Suprapubic skin (tissue), 4 donors: Measurements from ENCODE around the gene TBCB. TPM values are rescaled to one million over a fixed set of nuclear protein-coding genes. Genes with fewer than 3 reads are reported as not detected.
A peak's percentile ranks its signal among the peaks of the same experiment; 100 is the strongest.

Source experiments
- DNase-seq, 2 donors: peaks; one replicate each; pipeline ENCODE4 v3.0.0-alpha.2; 2019; ENCODE audit warnings: low spot score in 2 of 2
- H3K27ac ChIP-seq: fragments of 200-600 bp; sonication (generic); one replicate; pipeline ENCODE4 v1.5.1; 2019
- H3K27me3 ChIP-seq: fragments of 200-600 bp; sonication (generic); one replicate; pipeline ENCODE4 v1.5.1; 2019
- H3K36me3 ChIP-seq: fragments of 200-600 bp; sonication (generic); one replicate; pipeline ENCODE4 v1.5.1; 2019
- H3K4me1 ChIP-seq: fragments of 200-600 bp; sonication (generic); one replicate; pipeline ENCODE4 v1.5.1; 2019
- H3K4me3 ChIP-seq: fragments of 200-600 bp; sonication (generic); one replicate; pipeline ENCODE4 v1.5.1; 2019; ENCODE audit warnings: mild to moderate bottlenecking
- H3K9me3 ChIP-seq: fragments of 200-600 bp; sonication (generic); one replicate; pipeline ENCODE4 v1.5.1; 2019
- EP300 ChIP-seq: sonication (generic); formaldehyde crosslinking; IDR thresholded peaks from one replicate; pipeline ENCODE4 v1.6.1; 2017; ENCODE audit warnings: antibody characterized with exemption
- POLR2A ChIP-seq, 2 donors: fragments of 450-650 bp; IDR thresholded peaks; one replicate each; pipeline ENCODE4 v1.6.1; 2017; ENCODE audit warnings: antibody characterized with exemption in 2 of 2, mild to moderate bottlenecking in 2 of 2, moderate library complexity in 2 of 2
- POLR2AphosphoS5 ChIP-seq, 3 donors: sonication (generic); formaldehyde crosslinking; IDR thresholded peaks; one replicate each; pipeline ENCODE4 v1.6.1; 2017; ENCODE audit warnings: antibody characterized with exemption in 3 of 3
- WGBS: methylation state at CpG from one replicate; pipeline ENCODE4 v1.1.5; 2018; 5-methylcytosine and 5-hydroxymethylcytosine counted together
- total RNA-seq, 4 donors: library from RNA; depleted of rRNA; stranded (reverse); fragments of >200 nt; gene quantifications; one replicate each; pipeline ENCODE4 v1.1.0, GENCODE V29; 2016
- TF ChIP-seq, protein P1 (sequence below), 2 donors: fragments of 200-600 bp in 1 of 2; fragments of 450-650 bp in 1 of 2; sonication (generic) in 1 of 2; IDR thresholded peaks; one replicate each; pipeline ENCODE4 v1.5.1; 2016 to 2019; ENCODE audit warnings: antibody characterized with exemption in 2 of 2, mild to moderate bottlenecking in 1 of 2, moderate library complexity in 1 of 2

The TBCB gene
- total RNA-seq, 4 donors from 2014 or later, result 63.2 to 117 (median 90.5) TPM

DNA sequence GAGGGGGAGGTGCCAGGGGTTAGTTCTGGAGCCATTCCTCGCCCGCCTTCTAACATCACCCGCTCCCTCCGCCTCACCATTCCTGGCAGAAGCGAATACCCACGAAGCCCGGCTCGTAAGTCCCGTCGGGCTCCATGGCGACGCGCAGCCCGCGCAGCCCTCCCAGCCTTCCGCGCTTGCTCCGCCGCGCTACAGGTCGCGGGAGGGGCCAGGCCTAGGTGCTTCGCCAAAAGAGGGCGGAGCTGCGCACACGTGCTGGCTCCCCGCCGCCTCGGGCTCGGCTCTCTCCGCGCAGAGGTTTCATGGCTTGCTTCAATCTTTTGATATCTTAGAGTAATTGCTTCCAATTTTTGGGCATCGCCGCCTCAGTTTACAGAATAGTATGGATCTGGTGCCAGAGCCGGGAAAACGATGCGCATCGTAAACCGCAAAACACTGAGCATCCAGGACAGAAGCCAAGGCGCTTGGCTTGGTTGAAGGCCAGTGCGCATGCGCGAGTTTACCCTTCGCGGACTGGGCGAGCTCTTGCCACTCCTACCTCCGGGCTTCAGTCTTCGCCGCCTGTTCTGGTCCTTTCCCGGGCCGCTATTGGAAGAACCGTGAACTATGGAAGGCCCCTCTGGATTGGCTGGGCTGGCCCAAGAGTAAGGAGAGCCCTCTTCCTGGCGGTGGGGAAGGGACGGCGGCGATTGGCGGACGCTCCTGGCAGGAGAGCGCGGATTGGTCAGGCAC lies 381 bp upstream of the TBCB start, which contains the start of gene POLR2I:
Gene POLR2I, minus strand, starts transcription at position 155 of the 732 bp plus-strand sequence. Its CDS starts 19 bp downstream, at position 136.
- WGBS, result 0% methylated on average over 25 of the region's 60 CpGs
- DNase-seq, result peak; percentile 100
- Histone ChIP-seq H3K36me3 (peaks cover 39% of the 10 kb centered on the region), H3K9me3 (no peaks in the 10 kb centered on the region), H3K4me1 (peaks cover 38% of the 10 kb centered on the region), H3K27me3 (no peaks in the 10 kb centered on the region), H3K27ac (peak within 1 kb of the TSS; percentile 90), H3K4me3 (peak within 1 kb of the TSS; percentile 80)
- TF ChIP-seq POLR2AphosphoS5 (IDR thresholded peaks at IDR 0.05) (peak in 2 of 3 donors; percentile 70 to 96), POLR2A (IDR thresholded peaks at IDR 0.05) (peak in 1 of 2 donors; percentile 27), EP300 (no peak)
- TF ChIP-seq, protein P1, sequence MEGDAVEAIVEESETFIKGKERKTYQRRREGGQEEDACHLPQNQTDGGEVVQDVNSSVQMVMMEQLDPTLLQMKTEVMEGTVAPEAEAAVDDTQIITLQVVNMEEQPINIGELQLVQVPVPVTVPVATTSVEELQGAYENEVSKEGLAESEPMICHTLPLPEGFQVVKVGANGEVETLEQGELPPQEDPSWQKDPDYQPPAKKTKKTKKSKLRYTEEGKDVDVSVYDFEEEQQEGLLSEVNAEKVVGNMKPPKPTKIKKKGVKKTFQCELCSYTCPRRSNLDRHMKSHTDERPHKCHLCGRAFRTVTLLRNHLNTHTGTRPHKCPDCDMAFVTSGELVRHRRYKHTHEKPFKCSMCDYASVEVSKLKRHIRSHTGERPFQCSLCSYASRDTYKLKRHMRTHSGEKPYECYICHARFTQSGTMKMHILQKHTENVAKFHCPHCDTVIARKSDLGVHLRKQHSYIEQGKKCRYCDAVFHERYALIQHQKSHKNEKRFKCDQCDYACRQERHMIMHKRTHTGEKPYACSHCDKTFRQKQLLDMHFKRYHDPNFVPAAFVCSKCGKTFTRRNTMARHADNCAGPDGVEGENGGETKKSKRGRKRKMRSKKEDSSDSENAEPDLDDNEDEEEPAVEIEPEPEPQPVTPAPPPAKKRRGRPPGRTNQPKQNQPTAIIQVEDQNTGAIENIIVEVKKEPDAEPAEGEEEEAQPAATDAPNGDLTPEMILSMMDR (IDR thresholded peaks at IDR 0.05), result no peak

- Histone ChIP-seq H3K36me3 (peaks cover 41% of the 10 kb centered on the region), H3K4me3 (peak overlapping the region; percentile 80), H3K27me3 (no peaks in the 10 kb centered on the region), H3K9me3 (no peaks in the 10 kb centered on the region), H3K27ac (no peak overlapping the region), H3K4me1 (peaks cover 38% of the 10 kb centered on the region)
- 82% methylated on average over 1 of the region's 1 CpG for WGBS
- no peak for DNase-seq
- no peak for TF ChIP-seq POLR2AphosphoS5 (IDR thresholded peaks at IDR 0.05)
Measured at GRCh38 chr19:36116344-36116637, 1.0 kb downstream of the TBCB start.

DNA sequence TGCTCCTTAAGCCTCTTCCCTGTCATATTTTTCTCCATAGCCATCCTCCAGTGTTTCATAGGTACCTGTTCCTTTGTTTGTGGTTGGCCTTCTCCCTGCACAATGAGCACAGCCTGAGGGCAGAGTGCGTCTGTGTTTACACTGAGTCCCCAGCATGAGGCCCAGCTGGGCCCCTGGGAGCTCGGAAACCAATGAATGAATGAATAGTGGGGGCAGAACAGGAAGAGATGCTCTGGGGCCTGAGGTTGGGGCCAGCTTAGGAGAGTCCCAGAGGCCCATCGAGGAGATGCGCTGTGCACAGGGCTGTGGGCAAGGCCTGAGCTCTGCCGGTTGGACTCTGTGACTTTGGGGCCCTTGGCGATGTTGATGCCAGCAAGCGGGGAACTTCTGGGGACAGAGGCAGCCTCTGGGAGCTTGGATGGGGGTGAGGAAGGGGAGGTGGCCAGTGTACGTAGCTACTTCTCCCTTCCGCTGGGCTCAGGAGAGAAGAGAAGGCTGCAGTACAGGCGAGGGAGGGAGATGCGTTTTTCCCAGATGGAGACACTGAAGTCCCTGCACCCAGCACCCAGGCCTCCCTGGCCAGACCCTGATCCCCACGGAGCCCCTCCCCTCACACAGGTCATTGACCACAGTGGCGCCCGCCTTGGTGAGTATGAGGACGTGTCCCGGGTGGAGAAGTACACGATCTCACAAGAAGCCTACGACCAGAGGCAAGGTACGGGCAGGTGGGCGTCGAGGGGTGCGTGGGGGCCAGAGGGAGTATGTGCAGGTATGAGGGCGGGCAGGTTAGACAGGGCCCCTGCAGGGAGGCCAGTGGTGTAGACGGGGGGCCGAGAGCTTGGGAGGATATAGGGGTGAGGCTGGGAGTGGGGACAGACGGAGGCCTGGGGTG lies 5.1 kb downstream of the TBCB start:
- Histone ChIP-seq H3K4me3 (no peak overlapping the region), H3K9me3 (no peaks in the 10 kb centered on the region), H3K36me3 (peaks cover 62% of the 10 kb centered on the region), H3K4me1 (peaks cover 19% of the 10 kb centered on the region), H3K27me3 (no peaks in the 10 kb centered on the region), H3K27ac (no peak overlapping the region)
- no peak for DNase-seq
- WGBS, result 89% methylated on average over 26 of the region's 26 CpGs
- TF ChIP-seq EP300 (no peak), POLR2A (IDR thresholded peaks at IDR 0.05) (no peak), POLR2AphosphoS5 (IDR thresholded peaks at IDR 0.05) (no peak)
- TF ChIP-seq, protein P1 (IDR thresholded peaks at IDR 0.05), result no peak

GRCh38 chr19:36120984-36121358 lies 5.7 kb downstream of the TBCB start:
- Histone ChIP-seq H3K9me3 (no peaks in the 10 kb centered on the region), H3K27ac (no peak overlapping the region), H3K36me3 (peaks cover 69% of the 10 kb centered on the region), H3K4me1 (peaks cover 15% of the 10 kb centered on the region), H3K27me3 (no peaks in the 10 kb centered on the region), H3K4me3 (no peak overlapping the region)
- no peak for DNase-seq
- 95% methylated on average over 18 of the region's 18 CpGs for WGBS
- TF ChIP-seq POLR2A (IDR thresholded peaks at IDR 0.05) (no peak), EP300 (no peak), POLR2AphosphoS5 (IDR thresholded peaks at IDR 0.05) (no peak)
- TF ChIP-seq, protein P1 (IDR thresholded peaks at IDR 0.05), result no peak

DNA sequence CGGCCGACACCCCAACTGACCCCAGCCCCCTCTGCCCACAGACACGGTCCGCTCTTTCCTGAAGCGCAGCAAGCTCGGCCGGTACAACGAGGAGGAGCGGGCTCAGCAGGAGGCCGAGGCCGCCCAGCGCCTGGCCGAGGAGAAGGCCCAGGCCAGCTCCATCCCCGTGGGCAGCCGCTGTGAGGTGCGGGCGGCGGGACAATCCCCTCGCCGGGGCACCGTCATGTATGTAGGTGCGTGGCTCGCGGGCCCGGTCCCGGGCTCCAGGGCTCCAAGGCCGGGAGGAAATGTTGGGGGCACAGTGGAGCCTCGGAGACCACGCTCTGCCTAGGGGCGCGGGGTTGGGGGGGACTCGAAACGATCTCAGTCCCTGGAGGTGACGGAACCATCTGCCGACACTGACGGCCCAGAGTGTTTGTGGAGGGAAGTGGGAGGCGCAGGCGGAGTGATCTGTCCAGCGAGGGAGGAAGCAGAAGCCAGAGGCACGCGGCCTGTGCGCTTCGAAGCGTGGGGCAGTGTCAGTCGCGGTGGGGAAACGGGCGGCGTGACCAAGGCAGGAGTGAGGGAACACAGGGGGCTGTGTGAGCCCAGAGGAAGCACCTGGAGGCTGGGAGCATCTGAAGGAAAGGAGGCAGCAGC lies 6.3 kb downstream of the TBCB start:
- Histone ChIP-seq H3K4me3 (no peak overlapping the region), H3K27me3 (no peaks in the 10 kb centered on the region), H3K4me1 (peaks cover 9% of the 10 kb centered on the region), H3K9me3 (no peaks in the 10 kb centered on the region), H3K27ac (no peak overlapping the region), H3K36me3 (peaks cover 69% of the 10 kb centered on the region)
- 87% methylated on average over 49 of the region's 49 CpGs for WGBS
- no peak for TF ChIP-seq POLR2AphosphoS5 (IDR thresholded peaks at IDR 0.05)
- no peak for TF ChIP-seq POLR2A (IDR thresholded peaks at IDR 0.05)
- TF ChIP-seq, protein P1 (IDR thresholded peaks at IDR 0.05), result no peak
- no peak for TF ChIP-seq EP300
- DNase-seq, result no peak
